DOHH2 (cell line): ENCODE results near the gene TAX1BP3.

Experiments used
- EZH2phosphoT487 ChIP-seq: fragments of 200-600 bp; sonication (generic); IDR thresholded peaks from 2 replicates; pipeline ENCODE4 v1.6.1; 2017; ENCODE audit warnings: borderline replicate concordance, mild to moderate bottlenecking, antibody characterized with exemption, low read length, moderate library complexity, mixed read lengths
- TF ChIP-seq, protein P1 (sequence below): fragments of 200-600 bp; sonication (generic); IDR thresholded peaks from one replicate; pipeline ENCODE4 v1.5.1; 2014; ENCODE audit warnings: antibody characterized with exemption, mild to moderate bottlenecking, low read depth, low read length; ENCODE audit not compliant: poor library complexity, severe bottlenecking

- TF ChIP-seq, protein P1, sequence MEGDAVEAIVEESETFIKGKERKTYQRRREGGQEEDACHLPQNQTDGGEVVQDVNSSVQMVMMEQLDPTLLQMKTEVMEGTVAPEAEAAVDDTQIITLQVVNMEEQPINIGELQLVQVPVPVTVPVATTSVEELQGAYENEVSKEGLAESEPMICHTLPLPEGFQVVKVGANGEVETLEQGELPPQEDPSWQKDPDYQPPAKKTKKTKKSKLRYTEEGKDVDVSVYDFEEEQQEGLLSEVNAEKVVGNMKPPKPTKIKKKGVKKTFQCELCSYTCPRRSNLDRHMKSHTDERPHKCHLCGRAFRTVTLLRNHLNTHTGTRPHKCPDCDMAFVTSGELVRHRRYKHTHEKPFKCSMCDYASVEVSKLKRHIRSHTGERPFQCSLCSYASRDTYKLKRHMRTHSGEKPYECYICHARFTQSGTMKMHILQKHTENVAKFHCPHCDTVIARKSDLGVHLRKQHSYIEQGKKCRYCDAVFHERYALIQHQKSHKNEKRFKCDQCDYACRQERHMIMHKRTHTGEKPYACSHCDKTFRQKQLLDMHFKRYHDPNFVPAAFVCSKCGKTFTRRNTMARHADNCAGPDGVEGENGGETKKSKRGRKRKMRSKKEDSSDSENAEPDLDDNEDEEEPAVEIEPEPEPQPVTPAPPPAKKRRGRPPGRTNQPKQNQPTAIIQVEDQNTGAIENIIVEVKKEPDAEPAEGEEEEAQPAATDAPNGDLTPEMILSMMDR, result no peak
- TF ChIP-seq EZH2phosphoT487, result no peak
Observed at GRCh38 chr17:3656755-3657587, 11.4 kb downstream of the TAX1BP3 start.
